Measurements from ENCODE around the gene ALDH3B2.
"Not testable (repeated sequence)": the region's sequence is repeated elsewhere in the genome, so short reads cannot be mapped to it uniquely, and the experiment has no call there.

ALDH3B2 gene

GRCh38 chr11:67674442-67674871 is at the start of gene ALDH3B2:
ALDH3B2 (minus strand) TSS chr11:67674623; CDS start chr11:67666935, 7,688 bp downstream.
- no peak for DNase-seq

DNA sequence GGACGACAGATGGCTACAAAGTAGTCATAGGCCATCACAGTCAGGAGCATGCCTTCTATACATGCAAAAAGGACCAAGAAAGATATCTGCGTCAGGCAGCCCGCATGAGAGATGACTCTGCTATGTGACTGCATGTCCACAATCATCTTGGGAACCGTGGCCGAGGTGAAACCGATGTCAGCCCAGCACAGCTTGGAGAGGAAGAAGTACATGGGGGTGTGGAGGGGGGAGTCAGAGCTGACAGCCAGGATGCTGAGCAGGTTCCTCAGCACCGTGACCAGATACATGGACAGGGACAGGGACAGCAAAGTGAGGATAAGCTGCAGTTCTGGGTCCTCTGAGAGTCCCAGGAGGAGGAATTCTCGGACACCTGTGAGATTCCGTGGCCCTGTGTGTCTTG is 48.6 kb upstream of the ALDH3B2 start:
- not testable (repeated sequence) for DNase-seq

- DNase-seq, result not testable (repeated sequence)
Observed at GRCh38 chr11:67716226-67716625, 41.8 kb upstream of the ALDH3B2 start.

DNA sequence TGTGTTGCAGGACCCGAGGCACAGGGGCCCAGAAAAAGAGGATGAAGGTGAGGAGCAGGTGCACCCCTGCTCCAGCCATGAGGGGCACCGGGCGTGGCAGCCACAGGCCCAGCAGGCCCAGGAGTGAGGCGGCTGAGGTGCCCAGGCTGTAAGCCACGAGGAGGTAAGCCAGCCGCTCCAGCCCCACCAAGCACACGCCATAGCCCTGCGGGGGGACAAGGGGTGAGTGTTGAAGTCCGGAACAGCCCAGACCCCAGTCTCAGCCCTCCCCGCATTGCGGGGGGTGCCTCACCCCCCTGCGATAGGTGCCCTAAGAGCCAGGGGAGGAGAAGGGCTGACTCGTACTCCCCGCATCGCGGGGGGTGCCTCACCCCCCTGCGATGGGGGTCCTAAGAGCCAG is 41.4 kb upstream of the ALDH3B2 start:
- not testable (repeated sequence) for DNase-seq

GRCh38 chr11:67713892-67714509 is 39.6 kb upstream of the ALDH3B2 start:
- not testable (repeated sequence) for DNase-seq

DNA sequence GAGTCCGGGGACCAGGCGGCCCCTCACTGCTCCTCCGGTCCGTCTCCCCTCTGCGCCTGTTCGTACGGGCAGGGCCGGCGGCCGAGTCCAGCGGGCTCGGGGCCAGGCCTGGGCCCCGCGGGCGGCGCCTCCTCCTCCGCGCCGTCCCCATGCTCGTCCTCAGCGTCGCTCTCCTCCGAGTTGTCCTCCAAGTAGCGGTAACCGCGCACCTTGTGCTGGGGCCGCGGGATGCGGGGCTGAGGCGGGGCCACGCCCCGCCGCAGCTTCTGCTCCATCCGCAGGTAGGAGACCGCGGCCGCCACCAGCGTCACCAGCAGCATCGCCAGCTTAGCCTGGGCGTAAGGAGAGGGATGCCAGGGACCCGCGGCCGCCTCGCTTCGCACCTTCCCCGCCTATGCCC is 37.3 kb upstream of the ALDH3B2 start:
- DNase-seq, result not testable (repeated sequence)

DNA sequence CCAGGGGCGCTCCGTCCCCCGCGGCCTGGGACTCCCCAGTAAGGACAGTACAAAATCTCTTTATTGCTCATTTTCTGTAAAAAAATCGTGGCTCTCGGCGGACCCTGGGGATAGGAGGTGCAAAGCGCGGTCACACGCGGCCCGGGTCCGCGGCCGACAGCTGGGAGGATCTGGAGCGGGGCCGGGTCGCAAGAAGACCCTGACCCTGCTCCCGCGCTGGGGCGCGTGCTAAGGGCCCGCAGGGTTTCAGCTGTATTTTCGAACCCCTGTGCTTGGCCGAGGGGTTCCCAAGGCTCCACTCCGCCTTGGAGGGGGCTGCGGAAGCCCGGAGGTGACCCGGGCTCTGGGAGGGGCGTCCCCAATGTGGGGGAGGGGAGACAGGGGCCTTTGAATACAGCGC is 36.8 kb upstream of the ALDH3B2 start:
- not testable (repeated sequence) for DNase-seq

- not testable (repeated sequence) for DNase-seq
Observed at GRCh38 chr11:67709806-67710205, 35.4 kb upstream of the ALDH3B2 start.

DNA sequence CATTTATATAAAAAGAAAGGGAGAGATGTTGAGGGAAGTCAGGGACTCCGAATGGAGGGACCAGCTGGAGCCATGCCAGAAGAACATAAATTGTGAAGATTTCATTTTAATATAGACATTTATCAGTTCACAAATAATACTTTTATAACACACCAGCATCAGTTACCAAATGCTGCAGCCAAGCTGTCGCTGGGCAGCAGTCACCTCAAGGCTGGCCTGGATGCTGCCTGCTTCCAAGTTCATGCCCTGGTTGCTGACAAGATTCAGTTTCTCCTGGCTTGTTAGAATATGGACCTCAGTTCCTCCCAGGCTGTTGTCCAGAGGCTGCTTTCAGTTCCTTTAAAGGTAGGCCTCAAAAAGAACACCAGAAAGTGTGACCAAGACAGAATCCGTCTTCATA is 30.8 kb upstream of the ALDH3B2 start:
- no peak for DNase-seq

GRCh38 chr11:67704524-67704923 is 30.1 kb upstream of the ALDH3B2 start:
- no peak for DNase-seq

- DNase-seq, result not testable (repeated sequence)
Observed at GRCh38 chr11:67703709-67704108, 29.3 kb upstream of the ALDH3B2 start.

DNA sequence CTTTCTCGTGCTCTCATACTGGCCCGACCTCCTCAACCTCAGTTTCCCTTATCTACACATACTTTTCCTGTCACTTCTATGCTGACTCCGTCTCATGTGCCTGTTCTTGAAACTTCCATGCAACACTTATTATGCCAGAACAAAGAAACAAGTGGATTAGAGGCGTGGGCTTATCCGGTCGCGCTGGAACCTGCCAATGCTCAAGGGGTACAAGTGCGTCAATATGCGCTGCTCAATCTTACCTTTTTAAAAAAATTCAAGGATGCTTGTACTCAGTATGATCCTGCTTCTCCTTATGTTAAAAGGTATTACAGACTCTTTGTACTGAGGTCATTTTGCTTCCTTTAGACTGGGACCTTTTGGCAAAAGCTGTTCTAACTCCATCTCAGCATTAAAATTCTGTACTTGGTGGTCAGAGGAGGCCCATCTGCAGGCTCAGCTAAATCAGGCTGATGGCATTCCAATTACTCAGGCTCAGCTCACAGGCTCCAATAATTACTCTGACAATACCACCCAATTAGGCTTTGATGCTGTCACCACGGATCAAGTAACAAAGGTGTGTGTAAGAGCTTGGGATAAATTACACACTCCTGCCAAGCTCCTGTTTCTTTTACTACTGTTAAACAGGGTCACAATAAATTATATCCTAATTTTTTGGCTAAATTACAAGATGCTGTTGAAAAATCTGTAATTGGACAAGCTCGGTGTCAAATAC is 26.3 kb upstream of the ALDH3B2 start:
- DNase-seq, result no peak

DNA sequence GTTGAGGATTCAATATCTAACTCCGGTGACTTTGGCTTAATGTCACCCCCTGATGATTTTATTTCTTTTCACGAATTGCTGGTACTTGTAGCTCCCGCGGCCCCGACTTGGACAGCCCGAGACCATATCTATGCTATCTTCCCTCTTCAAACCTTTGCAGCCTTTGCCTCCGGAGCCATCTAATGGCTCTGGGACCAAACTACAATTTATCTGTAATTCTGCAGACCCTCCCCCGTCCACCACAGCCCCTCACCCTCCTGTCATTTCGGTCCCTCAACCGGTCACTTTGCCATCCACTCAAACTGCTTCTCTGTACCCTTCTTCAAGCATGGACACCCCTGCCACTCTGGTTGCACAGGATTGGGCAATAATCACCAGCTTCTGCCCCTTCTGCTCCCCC is 25.7 kb upstream of the ALDH3B2 start:
- DNase-seq, result no peak

GRCh38 chr11:67699521-67699920 is 25.1 kb upstream of the ALDH3B2 start:
- no peak for DNase-seq

- DNase-seq, result no peak
Observed at GRCh38 chr11:67698247-67698646, 23.8 kb upstream of the ALDH3B2 start.

DNA sequence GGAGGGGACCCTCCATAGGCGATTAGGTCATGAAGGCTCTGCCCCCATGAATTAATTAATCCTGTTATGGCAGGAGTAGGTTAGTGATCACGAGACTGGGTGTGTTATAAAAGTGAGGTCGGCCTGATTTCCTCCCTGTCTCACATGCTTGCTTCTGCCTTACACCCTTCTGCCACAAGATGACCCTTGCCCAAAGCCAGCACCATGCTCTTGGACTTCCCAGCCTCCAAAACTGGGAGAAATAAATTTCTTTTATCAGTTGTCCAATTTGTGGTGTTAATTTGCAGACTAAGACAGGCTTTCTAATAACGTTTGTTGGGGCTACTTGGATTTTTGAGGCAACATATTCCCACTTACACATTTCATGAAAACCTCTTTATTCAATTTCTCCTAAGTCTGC is 23.4 kb upstream of the ALDH3B2 start:
- DNase-seq, result no peak

- DNase-seq, result no peak
Observed at GRCh38 chr11:67696998-67697397, 22.6 kb upstream of the ALDH3B2 start.

- no peak for DNase-seq
Observed at GRCh38 chr11:67695606-67696005, 21.2 kb upstream of the ALDH3B2 start.

- DNase-seq, result no peak
Observed at GRCh38 chr11:67694875-67695555, 20.6 kb upstream of the ALDH3B2 start.

DNA sequence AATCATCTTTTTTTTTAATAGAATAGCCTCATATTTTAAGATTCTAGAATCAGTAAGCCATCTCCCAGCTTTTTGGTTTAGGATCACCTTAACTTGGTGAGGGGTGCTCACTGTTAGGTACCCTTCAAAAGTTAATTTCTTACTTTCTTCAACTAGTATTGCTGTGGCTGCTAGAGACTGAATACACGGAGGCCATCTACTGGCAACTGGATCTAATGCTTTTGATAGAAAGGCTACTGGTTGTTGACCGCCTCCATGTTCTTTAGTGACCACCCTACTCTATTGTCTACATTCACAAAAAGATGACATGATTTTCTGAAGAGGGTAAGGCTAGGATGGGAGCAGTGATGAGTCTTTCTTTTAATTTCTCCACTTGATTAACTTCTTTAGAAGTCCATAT is 16.7 kb upstream of the ALDH3B2 start:
- no peak for DNase-seq

DNA sequence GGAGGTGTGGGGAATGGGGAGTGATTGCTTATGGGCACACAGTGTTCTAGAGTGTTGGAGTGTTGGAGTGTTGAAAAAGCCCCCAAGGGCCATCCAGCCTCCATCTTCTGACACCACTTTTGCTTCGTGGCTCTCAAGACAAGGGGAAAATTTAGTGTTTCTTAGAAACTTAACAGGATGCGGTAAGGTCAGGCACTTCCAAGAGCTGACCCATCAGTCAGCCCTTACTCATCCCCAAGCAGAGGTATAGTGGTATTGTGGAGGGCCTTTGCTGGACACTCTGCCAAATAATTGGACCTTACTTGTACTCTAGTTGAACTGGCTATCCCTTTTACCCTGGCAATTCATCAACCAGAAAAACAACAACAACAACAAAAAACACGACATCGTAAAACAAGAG is 14.8 kb upstream of the ALDH3B2 start:
- DNase-seq, result no peak

DNA sequence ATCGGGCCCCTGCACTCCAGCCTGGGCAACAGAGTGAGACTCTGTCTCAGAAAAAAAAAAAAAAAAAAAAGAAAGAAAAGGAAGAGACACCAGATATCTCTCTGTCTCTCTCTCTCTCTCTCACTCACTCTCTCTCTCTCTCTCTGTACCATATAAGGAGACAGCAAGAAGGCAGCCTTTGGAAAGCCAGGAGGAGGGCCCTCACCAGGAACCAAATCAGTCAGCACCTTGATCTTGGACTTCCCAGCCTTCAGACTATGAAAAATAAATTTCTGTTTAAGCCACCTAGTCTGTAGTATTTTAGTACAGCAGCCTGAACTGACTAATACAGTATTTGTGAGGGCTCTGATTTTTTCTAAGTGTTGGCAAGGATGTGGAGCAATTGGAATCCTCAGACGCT is 13.6 kb upstream of the ALDH3B2 start:
- no peak for DNase-seq

- not testable (repeated sequence) for DNase-seq
Observed at GRCh38 chr11:67685641-67686332, 11.4 kb upstream of the ALDH3B2 start.

All from cortex of kidney (tissue), 1 donor.